Ascending aorta (tissue), 2 donors: ENCODE results near the gene NTM. TPM values are rescaled to one million over a fixed set of nuclear protein-coding genes. Genes with fewer than 3 reads are reported as not detected.

Experiments used
- DNase-seq, 2 donors: peaks; one replicate each; pipeline ENCODE4 v3.0.0-alpha.2; 2019; ENCODE audit warnings: low spot score in 2 of 2
- H3K27ac ChIP-seq, 2 donors: fragments of 200-600 bp; sonication (generic); one replicate each; pipeline ENCODE4 v1.5.1; 2016 to 2017; ENCODE audit warnings: mild to moderate bottlenecking in 1 of 2
- H3K27me3 ChIP-seq: fragments of 200-600 bp; sonication (generic); one replicate; pipeline ENCODE4 v1.5.1; 2017
- H3K36me3 ChIP-seq, 2 donors: fragments of 200-600 bp; sonication (generic); one replicate each; pipeline ENCODE4 v1.5.1; 2016
- H3K4me1 ChIP-seq, 2 donors: fragments of 200-600 bp; sonication (generic); one replicate each; pipeline ENCODE4 v1.5.1; 2016 to 2017; ENCODE audit warnings: mild to moderate bottlenecking in 1 of 2
- H3K4me3 ChIP-seq, 2 donors: fragments of 200-600 bp; sonication (generic); one replicate each; pipeline ENCODE4 v1.5.1; 2016 to 2017; ENCODE audit warnings: mild to moderate bottlenecking in 1 of 2
- H3K9me3 ChIP-seq, 2 donors: fragments of 200-600 bp; sonication (generic); one replicate each; pipeline ENCODE4 v1.5.1; 2016
- intact Hi-C: fragments of 100-400 bp; cut with DNase I; formaldehyde crosslinking; loops from one replicate; pipeline ENCODE4 v1.15.1; 2023
- total RNA-seq: library from RNA; depleted of rRNA; stranded (reverse); fragments of >200 nt; gene quantifications from one replicate; pipeline ENCODE4 v1.1.0, GENCODE V29; 2016
- TF ChIP-seq, protein P1 (sequence below), 3 experiments: fragments of 200-600 bp in 2 of 3; fragments of 450-650 bp in 1 of 3; sonication (generic) in 2 of 3; IDR thresholded peaks; one replicate each; pipeline ENCODE4 v1.5.1; 2016 to 2019; ENCODE audit warnings: antibody characterized with exemption in 3 of 3, mild to moderate bottlenecking in 1 of 3, moderate library complexity in 1 of 3

The NTM gene
- total RNA-seq, 1 donor from 2014 or later, result not detected

DNA sequence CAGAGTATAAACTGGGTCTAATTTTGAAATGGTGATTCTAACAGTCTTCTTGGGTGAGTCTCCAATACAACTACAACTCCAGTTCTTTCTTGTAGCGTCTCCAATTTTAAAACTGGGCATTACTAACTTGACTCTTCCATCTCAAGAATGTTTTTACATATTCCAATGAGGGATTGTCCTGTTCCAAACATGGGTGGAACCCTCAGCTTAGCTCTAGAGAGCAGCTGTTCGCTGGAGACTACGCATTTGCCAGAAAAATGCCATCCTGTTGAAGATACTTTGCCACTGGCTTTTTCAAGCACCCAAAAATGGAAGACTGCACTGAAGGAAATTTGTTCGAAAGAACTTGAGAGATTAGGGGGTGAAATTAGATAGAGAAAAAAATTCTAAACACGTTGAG is 870.0 kb downstream of the NTM start:
- DNase-seq, result no peak
- Histone ChIP-seq H3K27me3 (no peaks in the 10 kb centered on the region), H3K4me1 (no peaks in the 10 kb centered on the region), H3K4me3 (no peak overlapping the region), H3K27ac (no peak overlapping the region), H3K9me3 (no peaks in the 10 kb centered on the region), H3K36me3 (no peaks in the 10 kb centered on the region)
- intact Hi-C loops, result no loop called here
- TF ChIP-seq, protein P1, sequence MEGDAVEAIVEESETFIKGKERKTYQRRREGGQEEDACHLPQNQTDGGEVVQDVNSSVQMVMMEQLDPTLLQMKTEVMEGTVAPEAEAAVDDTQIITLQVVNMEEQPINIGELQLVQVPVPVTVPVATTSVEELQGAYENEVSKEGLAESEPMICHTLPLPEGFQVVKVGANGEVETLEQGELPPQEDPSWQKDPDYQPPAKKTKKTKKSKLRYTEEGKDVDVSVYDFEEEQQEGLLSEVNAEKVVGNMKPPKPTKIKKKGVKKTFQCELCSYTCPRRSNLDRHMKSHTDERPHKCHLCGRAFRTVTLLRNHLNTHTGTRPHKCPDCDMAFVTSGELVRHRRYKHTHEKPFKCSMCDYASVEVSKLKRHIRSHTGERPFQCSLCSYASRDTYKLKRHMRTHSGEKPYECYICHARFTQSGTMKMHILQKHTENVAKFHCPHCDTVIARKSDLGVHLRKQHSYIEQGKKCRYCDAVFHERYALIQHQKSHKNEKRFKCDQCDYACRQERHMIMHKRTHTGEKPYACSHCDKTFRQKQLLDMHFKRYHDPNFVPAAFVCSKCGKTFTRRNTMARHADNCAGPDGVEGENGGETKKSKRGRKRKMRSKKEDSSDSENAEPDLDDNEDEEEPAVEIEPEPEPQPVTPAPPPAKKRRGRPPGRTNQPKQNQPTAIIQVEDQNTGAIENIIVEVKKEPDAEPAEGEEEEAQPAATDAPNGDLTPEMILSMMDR (IDR thresholded peaks at IDR 0.05), result no peak

DNA sequence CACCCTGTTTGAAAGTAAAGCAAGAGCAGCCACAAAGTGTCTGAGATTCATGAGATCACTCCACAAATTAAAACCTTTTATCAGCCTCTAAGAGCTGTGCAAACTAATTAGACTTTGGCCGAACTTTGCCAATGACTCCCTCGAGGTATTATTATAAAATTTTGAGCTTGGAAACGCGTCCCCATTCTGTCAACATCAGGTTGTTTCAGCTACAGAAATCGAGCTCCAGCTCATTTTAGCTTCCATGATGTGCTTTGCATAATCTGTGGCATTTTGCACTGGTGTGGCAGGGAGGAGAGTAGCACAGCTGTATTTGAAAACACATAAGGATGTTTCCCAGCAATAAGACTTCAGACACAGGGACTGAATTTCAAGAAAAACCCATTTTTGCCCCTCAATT is 872.2 kb downstream of the NTM start:
- no peaks in the 10 kb centered on the region for H3K36me3 ChIP-seq
- H3K4me3 ChIP-seq, result no peak overlapping the region
- no peaks in the 10 kb centered on the region for H3K27me3 ChIP-seq
- no peak for DNase-seq
- no peak overlapping the region for H3K27ac ChIP-seq
- no peaks in the 10 kb centered on the region for H3K4me1 ChIP-seq
- intact Hi-C loops, result no loop called here
- H3K9me3 ChIP-seq, result no peaks in the 10 kb centered on the region
- TF ChIP-seq, protein P1 (IDR thresholded peaks at IDR 0.05), result no peak

DNA sequence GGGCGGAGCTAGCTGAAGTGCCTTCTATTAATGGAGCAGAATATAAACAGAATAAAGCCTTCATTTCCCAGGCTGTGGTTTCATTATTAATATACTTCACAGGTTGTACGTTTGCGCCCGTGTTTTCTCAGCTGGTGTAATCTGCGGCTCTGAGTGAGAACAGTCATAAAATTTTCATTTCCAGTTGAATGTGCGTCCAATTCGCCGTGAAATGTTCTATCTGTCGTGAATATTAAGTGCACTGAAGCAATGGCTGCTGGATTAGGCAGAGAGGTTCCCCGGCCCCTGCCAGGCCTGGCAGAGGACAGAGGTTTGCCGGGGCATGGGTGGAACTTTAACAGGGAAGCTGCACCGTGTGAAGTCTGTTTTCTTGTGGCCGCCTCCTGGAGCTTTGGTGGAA is 874.4 kb downstream of the NTM start:
- intact Hi-C loops, result no loop called here
- TF ChIP-seq, protein P1 (IDR thresholded peaks at IDR 0.05), result no peak
- no peak overlapping the region for H3K4me3 ChIP-seq
- no peaks in the 10 kb centered on the region for H3K9me3 ChIP-seq
- no peaks in the 10 kb centered on the region for H3K36me3 ChIP-seq
- no peak for DNase-seq
- H3K4me1 ChIP-seq, result no peaks in the 10 kb centered on the region
- no peaks in the 10 kb centered on the region for H3K27me3 ChIP-seq
- no peak overlapping the region for H3K27ac ChIP-seq

DNA sequence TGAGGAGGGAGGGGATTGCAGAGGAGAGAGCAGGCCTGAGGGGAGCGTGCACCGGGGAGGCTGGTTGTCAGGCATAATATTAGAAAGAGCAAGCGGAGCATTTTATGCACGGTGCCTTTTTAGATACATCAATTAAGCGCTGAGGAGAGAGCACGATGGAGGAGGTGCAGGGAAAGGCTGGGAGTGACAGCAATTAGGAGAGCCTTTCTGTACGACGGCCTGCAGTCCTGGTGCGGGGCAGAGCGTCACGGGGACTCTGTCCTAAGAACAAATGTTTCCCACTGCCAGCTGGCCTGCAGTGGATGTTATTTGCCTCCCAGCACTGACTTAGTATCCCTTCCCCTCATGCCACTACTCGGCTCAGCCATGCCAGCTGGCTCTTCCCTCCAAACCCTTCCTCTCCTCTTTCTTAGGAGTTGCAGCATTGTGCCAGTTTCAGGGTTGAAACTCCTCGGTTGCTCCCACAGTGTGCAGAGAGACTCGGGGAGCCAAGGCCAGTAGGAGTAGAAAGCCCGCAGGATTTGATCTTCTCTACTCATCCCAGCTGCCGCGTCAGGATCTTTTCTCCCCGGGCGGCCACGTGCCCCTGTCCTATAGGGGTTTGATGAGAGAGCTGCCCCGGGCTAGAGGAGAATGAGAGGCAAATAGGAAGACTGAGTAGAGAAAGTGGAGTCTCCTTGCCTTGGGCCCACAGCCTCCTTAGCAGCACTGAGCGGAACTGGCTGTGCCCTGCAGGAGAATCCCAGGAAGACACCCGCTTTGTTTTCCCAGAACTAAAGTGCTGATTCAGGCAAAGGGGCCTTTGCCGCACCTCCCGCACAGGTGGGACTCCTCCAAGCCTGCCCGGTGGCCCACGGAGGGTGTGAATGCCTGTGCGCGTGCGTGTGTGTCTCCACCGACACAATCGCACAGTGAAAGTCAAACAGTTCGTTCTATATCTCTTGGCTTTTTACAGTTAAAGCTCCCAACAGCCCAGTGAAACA is 875.3 kb downstream of the NTM start:
- DNase-seq, result no peak
- intact Hi-C loops, result no loop called here
- no peaks in the 10 kb centered on the region for H3K27me3 ChIP-seq
- H3K4me3 ChIP-seq, result no peak overlapping the region
- no peak overlapping the region for H3K27ac ChIP-seq
- TF ChIP-seq, protein P1 (IDR thresholded peaks at IDR 0.05), result no peak
- no peaks in the 10 kb centered on the region for H3K9me3 ChIP-seq
- H3K36me3 ChIP-seq, result no peaks in the 10 kb centered on the region
- no peaks in the 10 kb centered on the region for H3K4me1 ChIP-seq

DNA sequence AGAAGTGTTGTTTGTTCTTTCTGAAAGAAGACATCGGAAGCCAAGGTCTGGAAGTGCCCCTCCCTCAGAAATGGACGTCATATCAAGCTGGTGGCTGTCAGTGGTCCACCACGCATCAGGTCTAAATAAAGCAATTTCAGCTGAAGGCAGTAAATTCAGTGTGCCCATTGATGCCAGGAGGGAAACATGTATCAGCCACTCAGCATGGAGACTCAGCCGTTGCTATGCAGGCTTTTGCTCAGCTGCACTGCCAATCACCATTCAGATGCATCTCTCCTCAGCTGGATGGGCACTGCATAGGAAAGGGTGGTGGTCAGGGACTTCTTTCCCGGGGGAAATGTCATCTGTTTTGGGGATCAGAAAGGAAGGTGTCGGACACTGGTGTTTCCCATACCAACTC is 878.2 kb downstream of the NTM start:
- Histone ChIP-seq H3K27me3 (no peaks in the 10 kb centered on the region), H3K4me3 (no peak overlapping the region), H3K36me3 (no peaks in the 10 kb centered on the region), H3K27ac (no peak overlapping the region), H3K9me3 (no peaks in the 10 kb centered on the region), H3K4me1 (no peaks in the 10 kb centered on the region)
- intact Hi-C loops, result no loop called here
- TF ChIP-seq, protein P1 (IDR thresholded peaks at IDR 0.05), result no peak
- DNase-seq, result no peak
